H1 (cell line): ENCODE results near the gene MYO9A. TPM values are rescaled to one million over a fixed set of nuclear protein-coding genes. Genes with fewer than 3 reads are reported as not detected.

Experiments
- CTCF ChIA-PET: fragments of 300-600 bp; sonication (Branson Sonifier 250); formaldehyde crosslinking; loops from one replicate; lab custom pipeline; 2021; ENCODE audit not compliant: partially characterized antibody; lab: Charles Lee
- POLR2A ChIA-PET: fragments of 300-600 bp; sonication (Branson Sonifier 250); formaldehyde crosslinking; loops from one replicate; lab custom pipeline; 2021; ENCODE audit warnings: inconsistent platforms; ENCODE audit not compliant: partially characterized antibody; lab: Charles Lee
- DNase-seq, 2 experiments: peaks; one replicate each; pipeline versions ENCODE4 v3.0.0 to v3.0.0-alpha.2; 2010 to 2022; ENCODE audit warnings: low spot score in 2 of 2, low read depth in 1 of 2, mixed read lengths in 1 of 2
- FAIRE-seq: peaks from 2 replicates; lab custom pipeline; 2011; peaks lifted over from hg19 to GRCh38; lab: Jason Lieb, UNC
- H2AFZ ChIP-seq: 2 replicates; pipeline ENCODE4 v1.8.1; 2012; ENCODE audit warnings: low read length, inconsistent platforms
- H2AK5ac ChIP-seq: 2 replicates; pipeline ENCODE4 v1.6.1; 2013; ENCODE audit warnings: low read depth, low read length
- H2BK120ac ChIP-seq: replicated peaks from 2 replicates; pipeline ENCODE3; 2013; ENCODE audit warnings: low read depth, low read length, inconsistent platforms
- H2BK12ac ChIP-seq: 2 replicates; pipeline ENCODE4 v1.6.1; 2013; ENCODE audit warnings: low read depth, low read length
- H2BK15ac ChIP-seq: 2 replicates; pipeline ENCODE4 v1.6.1; 2013; ENCODE audit warnings: low read length
- H2BK20ac ChIP-seq: 2 replicates; pipeline ENCODE4 v1.6.1; 2013; ENCODE audit warnings: low read length
- H2BK5ac ChIP-seq: 2 replicates; pipeline ENCODE4 v1.6.1; 2013; ENCODE audit warnings: low read depth, low read length
- H3K14ac ChIP-seq: 2 replicates; pipeline ENCODE4 v1.6.1; 2013; ENCODE audit warnings: inconsistent platforms; ENCODE audit not compliant: insufficient read length
- H3K18ac ChIP-seq: 2 replicates; pipeline ENCODE4 v1.6.1; 2013; ENCODE audit warnings: low read length; ENCODE audit errors: extremely low read depth
- H3K23ac ChIP-seq: 2 replicates; pipeline ENCODE4 v1.6.1; 2013; ENCODE audit warnings: inconsistent platforms; ENCODE audit not compliant: insufficient read length
- H3K23me2 ChIP-seq: 2 replicates; pipeline ENCODE4 v1.6.1; 2013; ENCODE audit warnings: low read depth, low read length
- H3K27ac ChIP-seq: 2 replicates; pipeline ENCODE4 v1.6.1; 2011; ENCODE audit warnings: low read depth, low read length, inconsistent platforms
- H3K27me3 ChIP-seq, 4 experiments: replicated peaks in 1 of 4; 1 replicate in 1 of 4; 2 replicates in 3 of 4; pipeline versions ENCODE4 v1.6.1 to v1.8.1; 2011 to 2013; ENCODE audit warnings: low read length in 3 of 4, mild to moderate bottlenecking in 3 of 4, inconsistent platforms in 2 of 4, mixed read lengths in 2 of 4, moderate library complexity in 1 of 4; ENCODE audit not compliant: control insufficient read depth in 3 of 4, insufficient read depth in 3 of 4; ENCODE audit errors: extremely low read depth in 1 of 4
- H3K36me3 ChIP-seq, 4 experiments: 2 replicates each; pipeline versions ENCODE4 v1.6.1 to v1.8.1; 2011 to 2013; ENCODE audit warnings: mild to moderate bottlenecking in 4 of 4, low read length in 3 of 4, moderate library complexity in 2 of 4, control low read depth in 1 of 4, inconsistent platforms in 1 of 4; ENCODE audit not compliant: insufficient read depth in 4 of 4, control insufficient read depth in 2 of 4
- H3K4ac ChIP-seq: replicated peaks from 2 replicates; pipeline ENCODE3; 2013; ENCODE audit warnings: low read length, low read depth, mixed read lengths, inconsistent platforms; ENCODE audit not compliant: insufficient read length
- H3K4me1 ChIP-seq, 4 experiments: replicated peaks in 1 of 4; 1 replicate in 1 of 4; 2 replicates in 3 of 4; pipeline versions ENCODE4 v1.6.1 to v1.8.1; 2011 to 2013; ENCODE audit warnings: low read length in 3 of 4, inconsistent platforms in 2 of 4, mixed read lengths in 1 of 4; ENCODE audit not compliant: insufficient read depth in 4 of 4, control insufficient read depth in 3 of 4
- H3K4me2 ChIP-seq, 2 experiments: 2 replicates each; pipeline versions ENCODE4 v1.6.1 to v1.8.1; 2011 to 2013; ENCODE audit warnings: low read depth in 2 of 2, low read length in 2 of 2, control low read depth in 1 of 2, inconsistent platforms in 1 of 2, mild to moderate bottlenecking in 1 of 2; ENCODE audit not compliant: insufficient read depth in 1 of 2
- H3K4me3 ChIP-seq, 4 experiments: fragments of 200-600, 300-600 bp in 1 of 4; sonication (generic), shearing (Covaris generic), sonication (Bioruptor Twin) in 1 of 4; 2 replicates each; pipeline versions ENCODE4 v1.5.1 to v1.8.1; 2011 to 2016; ENCODE audit warnings: low read length in 4 of 4, low read depth in 3 of 4, control low read depth in 2 of 4, inconsistent platforms in 2 of 4, mild to moderate bottlenecking in 2 of 4, mixed read lengths in 1 of 4, moderate library complexity in 1 of 4; ENCODE audit not compliant: insufficient read depth in 2 of 4; ENCODE audit errors: extremely low read depth in 1 of 4
- H3K56ac ChIP-seq: replicated peaks from 2 replicates; pipeline ENCODE3; 2013; ENCODE audit warnings: low read depth, mild to moderate bottlenecking, mixed read lengths, low read length, inconsistent platforms; ENCODE audit not compliant: insufficient read length
- H3K79me1 ChIP-seq: 2 replicates; pipeline ENCODE4 v1.6.1; 2013; ENCODE audit warnings: low read depth, low read length, control low read depth
- H3K79me2 ChIP-seq, 2 experiments: 2 replicates each; pipeline versions ENCODE4 v1.6.1 to v1.8.1; 2012 to 2013; ENCODE audit warnings: low read length in 2 of 2, mild to moderate bottlenecking in 2 of 2, inconsistent platforms in 1 of 2; ENCODE audit not compliant: insufficient read depth in 2 of 2, control insufficient read depth in 1 of 2
- H3K9ac ChIP-seq, 4 experiments: replicated peaks in 1 of 4; 1 replicate in 1 of 4; 2 replicates in 3 of 4; pipeline versions ENCODE4 v1.6.1 to v1.8.1; 2011 to 2013; ENCODE audit warnings: low read depth in 3 of 4, low read length in 3 of 4, control low read depth in 2 of 4, mild to moderate bottlenecking in 2 of 4, moderate library complexity in 2 of 4, inconsistent platforms in 1 of 4; ENCODE audit errors: extremely low read depth in 1 of 4
- H3K9me3 ChIP-seq, 2 experiments: 2 replicates each; pipeline versions ENCODE4 v1.6.1 to v1.8.1; 2012 to 2013; ENCODE audit warnings: mild to moderate bottlenecking in 2 of 2, moderate library complexity in 2 of 2, control low read depth in 1 of 2, inconsistent platforms in 1 of 2, low read depth in 1 of 2, low read length in 1 of 2, mixed read lengths in 1 of 2; ENCODE audit not compliant: insufficient read depth in 2 of 2
- H4K20me1 ChIP-seq, 2 experiments: replicated peaks in 1 of 2; 2 replicates each; pipeline versions ENCODE3 to v1.8.1; 2011 to 2013; ENCODE audit warnings: inconsistent platforms in 2 of 2, low read length in 2 of 2, mild to moderate bottlenecking in 1 of 2; ENCODE audit not compliant: insufficient read depth in 2 of 2, control insufficient read depth in 1 of 2
- H4K5ac ChIP-seq: 2 replicates; pipeline ENCODE4 v1.6.1; 2013; ENCODE audit warnings: low read length, low read depth, mixed read lengths, inconsistent platforms; ENCODE audit not compliant: insufficient read length
- H4K8ac ChIP-seq: 2 replicates; pipeline ENCODE4 v1.8.0; 2013; ENCODE audit warnings: mild to moderate bottlenecking, moderate library complexity, low read length, inconsistent platforms; ENCODE audit not compliant: insufficient read depth; ENCODE audit errors: extremely low read depth
- H4K91ac ChIP-seq: replicated peaks from 2 replicates; pipeline ENCODE3; 2013; ENCODE audit warnings: low read length, mixed read lengths, inconsistent platforms; ENCODE audit not compliant: insufficient read length
- CBX5 ChIP-seq: fragments of 300-800, 300-1000 bp; sonication (generic); IDR thresholded peaks from 2 replicates; pipeline ENCODE4 v1.7.1; 2016; ENCODE audit warnings: antibody characterized with exemption, low read length, low read depth
- CEBPB ChIP-seq: IDR thresholded peaks from 2 replicates; pipeline ENCODE4 v1.6.1; 2012; ENCODE audit warnings: low read depth, low read length
- CHD2 ChIP-seq: IDR thresholded peaks from 2 replicates; pipeline ENCODE4 v1.6.1; 2012; ENCODE audit warnings: low read length, improper control_type of control experiment
- FOSL1 ChIP-seq: IDR thresholded peaks from 2 replicates; pipeline ENCODE4 v1.6.1; 2011; ENCODE audit warnings: mild to moderate bottlenecking, low read depth, low read length, moderate library complexity; ENCODE audit not compliant: insufficient read depth
- KDM4A ChIP-seq: IDR thresholded peaks from one replicate; pipeline ENCODE4 v1.7.1; 2012; ENCODE audit warnings: low read depth, mild to moderate bottlenecking, moderate library complexity, low read length, inconsistent platforms; ENCODE audit not compliant: severe bottlenecking
- MAFK ChIP-seq: IDR thresholded peaks from 2 replicates; pipeline ENCODE4 v1.6.1; 2012; ENCODE audit warnings: low read depth, mild to moderate bottlenecking, improper control_type of control experiment, low read length
- POLR2AphosphoS5 ChIP-seq: IDR thresholded peaks from 2 replicates; pipeline ENCODE4 v1.6.1; 2011; ENCODE audit warnings: low read depth, low read length
- RAD21 ChIP-seq, 2 experiments: IDR thresholded peaks in 1 of 2; conservative IDR thresholded peaks in 1 of 2; 2 replicates each; pipeline ENCODE4 v1.6.1; 2011; ENCODE audit warnings: low read depth in 2 of 2, low read length in 2 of 2, improper control_type of control experiment in 1 of 2, inconsistent platforms in 1 of 2, mild to moderate bottlenecking in 1 of 2, moderate library complexity in 1 of 2
- RBBP5 ChIP-seq: IDR thresholded peaks from 2 replicates; pipeline ENCODE4 v1.7.1; 2012; ENCODE audit warnings: low read depth, mild to moderate bottlenecking, inconsistent platforms, low read length, moderate library complexity, borderline replicate concordance
- RNF2 ChIP-seq: fragments of 200-900, 300-1000 bp; sonication (generic); IDR thresholded peaks from 2 replicates; pipeline ENCODE4 v1.7.1; 2016; ENCODE audit warnings: borderline replicate concordance, low read depth, mild to moderate bottlenecking, antibody characterized with exemption, low read length; ENCODE audit not compliant: poor library complexity, severe bottlenecking; ENCODE audit errors: missing control alignments
- SIN3A ChIP-seq, 2 experiments: IDR thresholded peaks in 1 of 2; conservative IDR thresholded peaks in 1 of 2; 2 replicates each; pipeline ENCODE4 v1.6.1; 2011 to 2012; ENCODE audit warnings: low read length in 2 of 2, improper control_type of control experiment in 1 of 2, low read depth in 1 of 2, mild to moderate bottlenecking in 1 of 2
- SRF ChIP-seq: IDR thresholded peaks from 2 replicates; pipeline ENCODE4 v1.6.1; 2011; ENCODE audit warnings: mild to moderate bottlenecking, low read depth, low read length, moderate library complexity
- WGBS, 2 experiments: shearing (Covaris generic) in 1 of 2; methylation state at CpG; one replicate each; pipeline versions ENCODE4 v1.1.6 to v1.1.7; 2013 to 2015; ENCODE audit warnings: low lambda C conversion rate in 2 of 2, mixed read lengths in 2 of 2, inconsistent platforms in 1 of 2, low coverage in 1 of 2, missing lambda C conversion rate in 1 of 2; ENCODE audit not compliant: insufficient replicate concordance in 2 of 2, insufficient coverage in 1 of 2, insufficient read length in 1 of 2; ENCODE audit errors: extremely low coverage in 1 of 2, missing lambda C conversion rate in 1 of 2; 5-methylcytosine and 5-hydroxymethylcytosine counted together
- polyA plus RNA-seq, 7 experiments: library from polyadenylated mRNA; depleted of rRNA in 3 of 7; stranded (reverse) in 5 of 7; unstranded in 2 of 7; fragments of >200 nt in 5 of 7; fragments of 200-250 nt in 2 of 7; gene quantifications; 1 replicate in 5 of 7; 2 replicates in 1 of 7; 4 replicates in 1 of 7; pipeline versions ENCODE4 v1.2.1 to v1.2.3, GENCODE V29; 2011 to 2013; ENCODE audit warnings: missing spikeins in 2 of 7, mixed read lengths in 2 of 7
- total RNA-seq: library from RNA; stranded (reverse); fragmentation: NEBNext Ultra II Directional; extraction: Animal tissue kit (Norgen Biotek cat#: 25700); gene quantifications from 2 replicates; pipeline ENCODE4 v1.2.1, GENCODE V29; 2021

MYO9A gene
- total and polyA plus RNA-seq, 2 of the 8 experiments (the other 6 are each of a cell fraction or from before 2014, with no cell fraction given) = 3.9 to 26.0 TPM

DNA sequence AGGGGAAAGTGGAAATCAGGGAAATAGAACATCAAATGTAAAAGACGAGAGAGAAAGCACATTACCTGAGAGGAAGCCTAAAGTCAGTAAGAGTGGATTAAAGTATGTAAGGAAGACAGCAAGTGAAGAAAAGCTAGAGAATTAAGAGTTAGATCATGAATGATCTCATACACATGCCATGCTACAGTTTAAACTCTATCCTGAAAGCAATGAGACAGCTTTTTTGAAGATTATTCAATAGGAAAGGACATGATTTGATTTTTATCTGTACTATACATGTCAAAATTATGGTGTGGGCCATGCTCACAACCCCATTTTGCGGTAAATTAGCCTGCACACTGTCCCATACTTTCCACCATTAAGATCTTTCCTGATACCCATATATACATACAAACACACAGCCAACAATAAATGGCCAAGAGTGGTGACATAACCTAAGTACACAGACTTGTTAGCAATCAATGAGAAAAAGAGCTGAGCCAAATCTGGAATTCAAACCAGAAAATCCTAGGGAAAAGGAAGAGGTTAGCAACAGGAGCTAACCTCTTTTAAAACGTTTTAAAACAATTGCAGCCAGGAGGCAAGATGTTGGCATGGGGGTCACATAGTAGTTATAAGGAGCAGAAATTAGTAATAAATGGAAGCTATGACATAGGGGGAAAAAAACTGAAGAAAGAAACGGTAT, 4.5 kb downstream of the MYO9A start:
- H3K4me1 ChIP-seq = peaks cover 0 to 3% (median 2%) of the 10 kb centered on the region in 4 experiments; a peak in 3 of 7 replicates
- CTCF ChIA-PET = no interaction called here
- no peak for FAIRE-seq
- no peaks in the 10 kb centered on the region; a peak in 1 of 7 replicates for H3K27me3 ChIP-seq
- H2BK12ac ChIP-seq = no peak overlapping the region
- H3K23me2 ChIP-seq = peaks cover 6% of the 10 kb centered on the region
- WGBS, 2 experiments = 82% methylated on average over 4 of the region's 4 CpGs; no CpG with 5 or more reads in 1 of the 2 experiments
- H3K4me3 ChIP-seq = no peak overlapping the region
- no peak overlapping the region for H2BK120ac ChIP-seq
- H4K5ac ChIP-seq = no peak overlapping the region
- no peak overlapping the region for H3K23ac ChIP-seq
- H2BK20ac ChIP-seq = no peak overlapping the region
- H3K4ac ChIP-seq = no peak overlapping the region
- no peak overlapping the region for H3K9ac ChIP-seq
- H3K4me2 ChIP-seq = no peak overlapping the region
- H3K27ac ChIP-seq = no peak overlapping the region
- H3K56ac ChIP-seq = no peak overlapping the region
- H3K79me1 ChIP-seq = peaks cover 3% of the 10 kb centered on the region; the same call in 1 of the 2 replicates
- no peak overlapping the region for H4K8ac ChIP-seq
- no peak for DNase-seq
- no peak overlapping the region for H3K14ac ChIP-seq
- H3K9me3 ChIP-seq = no peaks in the 10 kb centered on the region
- no peak overlapping the region for H2AFZ ChIP-seq
- no peak overlapping the region for H4K91ac ChIP-seq
- H3K36me3 ChIP-seq = no peaks in the 10 kb centered on the region
- no peak overlapping the region for H2BK5ac ChIP-seq
- POLR2A ChIA-PET = no interaction called here
- peaks cover 2 to 3% of the 10 kb centered on the region in 2 experiments for H4K20me1 ChIP-seq
- H2AK5ac ChIP-seq = no peak overlapping the region
- H2BK15ac ChIP-seq = no peak overlapping the region
- H3K79me2 ChIP-seq = peaks cover 0 to 39% of the 10 kb centered on the region in 2 experiments; a peak in 2 of 4 replicates
- no peak overlapping the region for H3K18ac ChIP-seq
- TF ChIP-seq CEBPB (no peak), SIN3A (conservative IDR thresholded peaks at IDR 0.05 in 1 of 2, IDR thresholded peaks at IDR 0.05 in 1 of 2; ENCODE audit: low read depth in 1 of 2, low read length in 2 of 2) (no peak), RBBP5 (no peak), FOSL1 (no peak), POLR2AphosphoS5 (no peak), RAD21 (IDR thresholded peaks at IDR 0.05 in 1 of 2, conservative IDR thresholded peaks at IDR 0.05 in 1 of 2; ENCODE audit: low read depth in 2 of 2, low read length in 2 of 2) (no peak), CHD2 (no peak), MAFK (no peak), KDM4A (no peak), SRF (no peak), RNF2 (no peak), CBX5 (no peak)
